ENCODE measurements around the gene SOX13.
A peak's percentile ranks its signal among the peaks of the same experiment; 100 is the strongest.

DNA sequence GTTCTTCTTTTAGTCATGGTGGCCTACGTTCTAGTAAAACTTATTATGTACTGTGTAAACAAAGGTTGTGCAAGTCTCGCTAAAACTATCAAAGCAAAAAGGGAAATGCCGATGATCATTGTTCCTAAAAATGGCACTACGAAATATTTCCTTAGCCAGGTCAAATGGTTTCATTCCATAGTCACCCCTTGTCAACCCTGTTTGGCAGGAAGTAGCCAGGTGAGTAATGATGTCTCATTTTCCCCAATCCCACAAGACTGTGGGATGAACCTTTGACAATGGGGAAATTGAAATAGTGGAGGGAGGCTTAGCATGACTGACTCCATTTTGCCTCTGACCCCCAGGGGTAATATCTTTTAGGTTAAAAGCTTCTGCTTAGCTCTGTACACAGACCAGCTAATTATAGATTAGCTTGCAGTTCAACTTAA lies 98.8 kb downstream of the SOX13 start:
- no peak for TF ChIP-seq MXI1 (IDR thresholded peaks at IDR 0.05; ENCODE audit: borderline replicate concordance, low read depth, low read length)
- TF ChIP-seq POLR2A (IDR thresholded peaks at IDR 0.05; ENCODE audit: low read depth, low read length) = no peak
- TF ChIP-seq, protein P1, sequence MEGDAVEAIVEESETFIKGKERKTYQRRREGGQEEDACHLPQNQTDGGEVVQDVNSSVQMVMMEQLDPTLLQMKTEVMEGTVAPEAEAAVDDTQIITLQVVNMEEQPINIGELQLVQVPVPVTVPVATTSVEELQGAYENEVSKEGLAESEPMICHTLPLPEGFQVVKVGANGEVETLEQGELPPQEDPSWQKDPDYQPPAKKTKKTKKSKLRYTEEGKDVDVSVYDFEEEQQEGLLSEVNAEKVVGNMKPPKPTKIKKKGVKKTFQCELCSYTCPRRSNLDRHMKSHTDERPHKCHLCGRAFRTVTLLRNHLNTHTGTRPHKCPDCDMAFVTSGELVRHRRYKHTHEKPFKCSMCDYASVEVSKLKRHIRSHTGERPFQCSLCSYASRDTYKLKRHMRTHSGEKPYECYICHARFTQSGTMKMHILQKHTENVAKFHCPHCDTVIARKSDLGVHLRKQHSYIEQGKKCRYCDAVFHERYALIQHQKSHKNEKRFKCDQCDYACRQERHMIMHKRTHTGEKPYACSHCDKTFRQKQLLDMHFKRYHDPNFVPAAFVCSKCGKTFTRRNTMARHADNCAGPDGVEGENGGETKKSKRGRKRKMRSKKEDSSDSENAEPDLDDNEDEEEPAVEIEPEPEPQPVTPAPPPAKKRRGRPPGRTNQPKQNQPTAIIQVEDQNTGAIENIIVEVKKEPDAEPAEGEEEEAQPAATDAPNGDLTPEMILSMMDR (conservative IDR thresholded peaks at IDR 0.05; ENCODE audit: low read depth, low read length) = no peak
- no peak for TF ChIP-seq RCOR1 (IDR thresholded peaks at IDR 0.05; ENCODE audit: insufficient replicate concordance, low read length)
- TF ChIP-seq SMC3 (IDR thresholded peaks at IDR 0.05; ENCODE audit: low read depth, low read length) = no peak
- peak; percentile 96 for TF ChIP-seq CEBPB (IDR thresholded peaks at IDR 0.05; ENCODE audit: low read depth, low read length)
- 0 out of 2 replicates have a peak, but pooled peaks have one; percentile 10 for TF ChIP-seq MAZ (IDR thresholded peaks at IDR 0.05; ENCODE audit: borderline replicate concordance, low read depth, low read length)
- TF ChIP-seq RAD21 (IDR thresholded peaks at IDR 0.05; ENCODE audit: low read length) = no peak
- no peak for TF ChIP-seq RFX5 (IDR thresholded peaks at IDR 0.05; ENCODE audit: low read depth, low read length)
- TF ChIP-seq FOS (IDR thresholded peaks at IDR 0.05; ENCODE audit: low read depth, low read length) = no peak
